HepG2 (cell line): ENCODE results near the gene MRPL3. TPM values are rescaled to one million over a fixed set of nuclear protein-coding genes. Genes with fewer than 3 reads are reported as not detected.

Experiments
- EEA1 ChIP-seq: sonication (generic); formaldehyde crosslinking; IDR thresholded peaks from 2 replicates; pipeline ENCODE4 v1.5.1; 2020; ENCODE audit warnings: mild to moderate bottlenecking, missing genetic modification reagents, borderline replicate concordance
- GZF1 ChIP-seq: sonication (generic); formaldehyde crosslinking; IDR thresholded peaks from 2 replicates; pipeline ENCODE4 v1.5.1; 2020; ENCODE audit warnings: mild to moderate bottlenecking, missing genetic modification reagents
- MED8 ChIP-seq: sonication (generic); formaldehyde crosslinking; IDR thresholded peaks from 2 replicates; pipeline ENCODE4 v1.8.1; 2023; ENCODE audit warnings: mild to moderate bottlenecking, missing genetic modification reagents; ENCODE audit not compliant: insufficient replicate concordance
- NCOA1 ChIP-seq: sonication (generic); formaldehyde crosslinking; IDR thresholded peaks from 2 replicates; pipeline ENCODE4 v1.9.0; 2021; ENCODE audit warnings: missing genetic modification reagents
- NFAT5 ChIP-seq: sonication (generic); formaldehyde crosslinking; IDR thresholded peaks from 2 replicates; pipeline ENCODE4 v1.4.0; 2020; ENCODE audit warnings: missing genetic modification reagents
- NR1H2 ChIP-seq: sonication (generic); formaldehyde crosslinking; IDR thresholded peaks from 2 replicates; pipeline ENCODE4 v1.8.1; 2022; ENCODE audit warnings: low read depth, missing genetic modification reagents, borderline replicate concordance
- SNAPC2 ChIP-seq: sonication (generic); formaldehyde crosslinking; IDR thresholded peaks from 2 replicates; pipeline ENCODE4 v1.8.1; 2022; ENCODE audit warnings: mild to moderate bottlenecking, missing genetic modification reagents
- STAG1 ChIP-seq: sonication (generic); formaldehyde crosslinking; IDR thresholded peaks from 2 replicates; pipeline ENCODE4 v1.4.0; 2020; ENCODE audit warnings: missing genetic modification reagents
- ZNF251 ChIP-seq: sonication (generic); formaldehyde crosslinking; IDR thresholded peaks from 2 replicates; pipeline ENCODE4 v1.9.0; 2021; ENCODE audit warnings: mild to moderate bottlenecking, missing genetic modification reagents
- polyA plus RNA-seq, 8 experiments: library from polyadenylated mRNA; depleted of rRNA in 3 of 8; stranded (reverse) in 7 of 8; unstranded in 1 of 8; fragments of >200 nt; fragmentation: Illumina TruSeq in 4 of 8; extraction: Trizol in 4 of 8; gene quantifications; 2 replicates each; pipeline versions ENCODE4 v1.2.1 to v1.2.3, GENCODE V29; 2011 to 2016; ENCODE audit warnings: low read depth in 4 of 8, missing spikeins in 1 of 8, mixed read lengths in 1 of 8; ENCODE audit not compliant: insufficient read depth in 1 of 8
- total RNA-seq, 5 experiments: library from RNA; depleted of rRNA; stranded (reverse); fragments of >200 nt; fragmentation: Illumina TruSeq; extraction: Trizol; gene quantifications; 2 replicates each; pipeline ENCODE4 v1.2.3, GENCODE V29; 2016; ENCODE audit warnings: low read depth in 1 of 5
- TF ChIP-seq, protein P1 (sequence below): IDR thresholded peaks from 2 replicates; pipeline ENCODE4 v1.6.1; 2018; ENCODE audit warnings: missing genetic modification reagents, mild to moderate bottlenecking, missing compliant biosample characterization
- TF ChIP-seq, protein P2 (sequence below): sonication (generic); formaldehyde crosslinking; IDR thresholded peaks from 2 replicates; pipeline ENCODE4 v1.4.0; 2020; ENCODE audit warnings: missing genetic modification reagents
- TF ChIP-seq, protein P3 (sequence below): sonication (generic); formaldehyde crosslinking; IDR thresholded peaks from 2 replicates; pipeline ENCODE4 v1.5.0; 2020; ENCODE audit warnings: mild to moderate bottlenecking, missing genetic modification reagents
- TF ChIP-seq, protein P4 (sequence below): IDR thresholded peaks from 2 replicates; pipeline ENCODE4 v1.6.1; 2016; ENCODE audit warnings: low read depth
- TF ChIP-seq, protein P5 (sequence below): sonication (generic); formaldehyde crosslinking; IDR thresholded peaks from 2 replicates; pipeline ENCODE4 v1.4.0; 2020; ENCODE audit warnings: low read depth, mild to moderate bottlenecking, missing genetic modification reagents

The MRPL3 gene
- total and polyA plus RNA-seq, 2 of the 13 experiments (the other 11 are each of a cell fraction or from before 2014, with no cell fraction given), result 114 to 172 TPM

DNA sequence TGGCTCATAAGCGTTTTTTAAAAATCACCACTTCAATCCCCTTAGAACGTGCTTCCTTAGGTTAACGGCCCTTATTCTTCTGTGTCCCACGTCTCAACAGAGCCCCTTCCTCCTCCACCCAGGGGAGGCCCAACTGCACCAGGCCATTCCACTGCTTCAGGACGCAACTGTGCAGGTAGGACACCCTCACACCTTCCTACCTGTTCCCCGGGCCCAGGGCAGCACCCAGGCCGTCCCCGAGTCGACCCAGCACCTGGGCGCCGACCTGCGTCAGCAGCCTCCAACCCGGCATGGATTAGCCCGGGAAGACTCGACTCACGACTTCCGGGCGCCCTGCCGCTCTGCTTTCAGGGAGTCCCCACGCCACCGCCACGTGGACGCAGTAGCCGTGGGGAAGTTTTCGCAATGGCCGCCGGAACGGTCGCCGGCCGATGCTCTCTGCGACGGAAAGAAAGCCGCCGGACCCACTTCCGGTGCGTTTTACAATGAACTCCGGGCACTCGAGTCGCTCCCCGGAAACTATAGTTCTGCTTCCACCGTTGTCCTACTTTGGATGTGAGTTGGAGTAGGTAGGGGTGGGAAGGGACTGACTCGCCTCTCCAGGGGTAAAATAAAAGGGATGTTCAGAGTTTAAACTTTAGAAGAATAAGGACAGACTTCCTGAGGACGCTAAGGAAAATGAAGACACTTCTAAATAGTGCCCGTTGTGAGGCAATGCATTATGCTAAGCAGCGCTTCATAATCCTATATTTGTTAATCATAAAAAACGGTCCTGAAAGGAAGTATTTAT, at the start of gene MRPL3 (continued):
- TF ChIP-seq, protein P1, sequence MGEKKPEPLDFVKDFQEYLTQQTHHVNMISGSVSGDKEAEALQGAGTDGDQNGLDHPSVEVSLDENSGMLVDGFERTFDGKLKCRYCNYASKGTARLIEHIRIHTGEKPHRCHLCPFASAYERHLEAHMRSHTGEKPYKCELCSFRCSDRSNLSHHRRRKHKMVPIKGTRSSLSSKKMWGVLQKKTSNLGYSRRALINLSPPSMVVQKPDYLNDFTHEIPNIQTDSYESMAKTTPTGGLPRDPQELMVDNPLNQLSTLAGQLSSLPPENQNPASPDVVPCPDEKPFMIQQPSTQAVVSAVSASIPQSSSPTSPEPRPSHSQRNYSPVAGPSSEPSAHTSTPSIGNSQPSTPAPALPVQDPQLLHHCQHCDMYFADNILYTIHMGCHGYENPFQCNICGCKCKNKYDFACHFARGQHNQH (CRISPR knock-in tag), result peak; percentile 92
- TF ChIP-seq NR1H2 (peak; percentile 98), ZNF251 (CRISPR knock-in tag) (0 out of 2 replicates have a peak, but pooled peaks have one; percentile 76), MED8 (peak; percentile 94), NCOA1 (0 out of 2 replicates have a peak, but pooled peaks have one; percentile 66), NFAT5 (CRISPR knock-in tag) (peak; percentile 96), STAG1 (CRISPR knock-in tag) (peak; percentile 23; the same call in 1 of the 2 replicates), EEA1 (peak; percentile 75; the same call in 1 of the 2 replicates), SNAPC2 (CRISPR knock-in tag) (peak; percentile 93; the same call in 1 of the 2 replicates), GZF1 (CRISPR knock-in tag) (peak; percentile 82; the same call in 1 of the 2 replicates)
- TF ChIP-seq, protein P2, sequence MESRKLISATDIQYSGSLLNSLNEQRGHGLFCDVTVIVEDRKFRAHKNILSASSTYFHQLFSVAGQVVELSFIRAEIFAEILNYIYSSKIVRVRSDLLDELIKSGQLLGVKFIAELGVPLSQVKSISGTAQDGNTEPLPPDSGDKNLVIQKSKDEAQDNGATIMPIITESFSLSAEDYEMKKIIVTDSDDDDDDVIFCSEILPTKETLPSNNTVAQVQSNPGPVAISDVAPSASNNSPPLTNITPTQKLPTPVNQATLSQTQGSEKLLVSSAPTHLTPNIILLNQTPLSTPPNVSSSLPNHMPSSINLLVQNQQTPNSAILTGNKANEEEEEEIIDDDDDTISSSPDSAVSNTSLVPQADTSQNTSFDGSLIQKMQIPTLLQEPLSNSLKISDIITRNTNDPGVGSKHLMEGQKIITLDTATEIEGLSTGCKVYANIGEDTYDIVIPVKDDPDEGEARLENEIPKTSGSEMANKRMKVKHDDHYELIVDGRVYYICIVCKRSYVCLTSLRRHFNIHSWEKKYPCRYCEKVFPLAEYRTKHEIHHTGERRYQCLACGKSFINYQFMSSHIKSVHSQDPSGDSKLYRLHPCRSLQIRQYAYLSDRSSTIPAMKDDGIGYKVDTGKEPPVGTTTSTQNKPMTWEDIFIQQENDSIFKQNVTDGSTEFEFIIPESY (CRISPR knock-in tag), result peak; percentile 54
- TF ChIP-seq, protein P3, sequence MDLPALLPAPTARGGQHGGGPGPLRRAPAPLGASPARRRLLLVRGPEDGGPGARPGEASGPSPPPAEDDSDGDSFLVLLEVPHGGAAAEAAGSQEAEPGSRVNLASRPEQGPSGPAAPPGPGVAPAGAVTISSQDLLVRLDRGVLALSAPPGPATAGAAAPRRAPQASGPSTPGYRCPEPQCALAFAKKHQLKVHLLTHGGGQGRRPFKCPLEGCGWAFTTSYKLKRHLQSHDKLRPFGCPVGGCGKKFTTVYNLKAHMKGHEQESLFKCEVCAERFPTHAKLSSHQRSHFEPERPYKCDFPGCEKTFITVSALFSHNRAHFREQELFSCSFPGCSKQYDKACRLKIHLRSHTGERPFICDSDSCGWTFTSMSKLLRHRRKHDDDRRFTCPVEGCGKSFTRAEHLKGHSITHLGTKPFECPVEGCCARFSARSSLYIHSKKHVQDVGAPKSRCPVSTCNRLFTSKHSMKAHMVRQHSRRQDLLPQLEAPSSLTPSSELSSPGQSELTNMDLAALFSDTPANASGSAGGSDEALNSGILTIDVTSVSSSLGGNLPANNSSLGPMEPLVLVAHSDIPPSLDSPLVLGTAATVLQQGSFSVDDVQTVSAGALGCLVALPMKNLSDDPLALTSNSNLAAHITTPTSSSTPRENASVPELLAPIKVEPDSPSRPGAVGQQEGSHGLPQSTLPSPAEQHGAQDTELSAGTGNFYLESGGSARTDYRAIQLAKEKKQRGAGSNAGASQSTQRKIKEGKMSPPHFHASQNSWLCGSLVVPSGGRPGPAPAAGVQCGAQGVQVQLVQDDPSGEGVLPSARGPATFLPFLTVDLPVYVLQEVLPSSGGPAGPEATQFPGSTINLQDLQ (CRISPR knock-in tag), result peak; percentile 96
- TF ChIP-seq, protein P4, sequence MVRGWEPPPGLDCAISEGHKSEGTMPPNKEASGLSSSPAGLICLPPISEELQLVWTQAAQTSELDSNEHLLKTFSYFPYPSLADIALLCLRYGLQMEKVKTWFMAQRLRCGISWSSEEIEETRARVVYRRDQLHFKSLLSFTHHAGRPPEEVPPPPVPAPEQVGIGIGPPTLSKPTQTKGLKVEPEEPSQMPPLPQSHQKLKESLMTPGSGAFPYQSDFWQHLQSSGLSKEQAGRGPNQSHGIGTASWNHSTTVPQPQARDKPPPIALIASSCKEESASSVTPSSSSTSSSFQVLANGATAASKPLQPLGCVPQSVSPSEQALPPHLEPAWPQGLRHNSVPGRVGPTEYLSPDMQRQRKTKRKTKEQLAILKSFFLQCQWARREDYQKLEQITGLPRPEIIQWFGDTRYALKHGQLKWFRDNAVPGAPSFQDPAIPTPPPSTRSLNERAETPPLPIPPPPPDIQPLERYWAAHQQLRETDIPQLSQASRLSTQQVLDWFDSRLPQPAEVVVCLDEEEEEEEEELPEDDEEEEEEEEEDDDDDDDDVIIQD (CRISPR knock-in tag), result peak; percentile 68
- TF ChIP-seq, protein P5, sequence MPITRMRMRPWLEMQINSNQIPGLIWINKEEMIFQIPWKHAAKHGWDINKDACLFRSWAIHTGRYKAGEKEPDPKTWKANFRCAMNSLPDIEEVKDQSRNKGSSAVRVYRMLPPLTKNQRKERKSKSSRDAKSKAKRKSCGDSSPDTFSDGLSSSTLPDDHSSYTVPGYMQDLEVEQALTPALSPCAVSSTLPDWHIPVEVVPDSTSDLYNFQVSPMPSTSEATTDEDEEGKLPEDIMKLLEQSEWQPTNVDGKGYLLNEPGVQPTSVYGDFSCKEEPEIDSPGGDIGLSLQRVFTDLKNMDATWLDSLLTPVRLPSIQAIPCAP, result no peak
